ENCODE data around the gene P2RX3.

DNA sequence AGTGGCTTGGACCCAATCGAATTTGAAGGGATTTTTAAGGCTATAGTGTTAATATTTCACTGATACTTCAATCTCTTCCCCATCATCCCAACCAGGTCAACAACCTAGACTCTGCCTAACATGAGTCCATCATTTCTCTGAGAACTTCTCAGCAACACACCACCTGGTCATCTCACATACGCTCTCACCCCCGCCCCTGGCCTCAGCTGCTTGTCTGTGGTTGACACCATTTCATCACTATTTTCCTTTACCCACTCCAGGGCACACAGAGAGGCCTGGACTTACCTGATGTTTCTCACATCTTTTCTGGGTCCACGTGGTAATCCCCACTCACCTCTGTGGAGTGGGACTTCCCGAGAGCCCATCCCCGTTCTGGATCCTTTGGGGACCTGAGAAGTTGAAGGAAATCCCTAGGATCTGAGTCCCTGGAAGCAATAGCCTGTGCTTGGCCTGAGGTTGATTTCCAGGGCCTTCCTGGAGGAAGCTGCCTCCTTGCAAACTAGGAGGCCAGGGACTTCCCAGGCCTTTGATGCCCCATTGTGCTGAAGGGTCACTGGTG, 3.2 kb downstream of the P2RX3 start:
- TF ChIP-seq SP1 (IDR thresholded peaks at IDR 0.05; ENCODE audit: low read depth, low read length): no peak
- TF ChIP-seq YY1 (IDR thresholded peaks at IDR 0.05; ENCODE audit: low read depth, low read length): no peak

Data from H1 (cell line).